ENCODE measurements around the gene BAZ2B. TPM values are rescaled to one million over a fixed set of nuclear protein-coding genes. Genes with fewer than 3 reads are reported as not detected.

Gene BAZ2B
- total RNA-seq, 2 donors from 2014 or later, result 40.2 to 47.1 TPM

- Histone ChIP-seq H3K4me1 (no peaks in the 10 kb centered on the region), H3K27me3 (no peaks in the 10 kb centered on the region), H3K9me3 (no peaks in the 10 kb centered on the region), H3K4me3 (no peak overlapping the region), H3K27ac (no peak overlapping the region), H3K36me3 (no peaks in the 10 kb centered on the region)
- no peak for TF ChIP-seq CTCF (IDR thresholded peaks at IDR 0.05)
- no peak for DNase-seq (ENCODE audit: low spot score)
Measured at GRCh38 chr2:159508140-159508539, 108.2 kb downstream of the BAZ2B start.

GRCh38 chr2:159506764-159507440 lies 109.4 kb downstream of the BAZ2B start:
- no peaks in the 10 kb centered on the region for H3K36me3 ChIP-seq
- H3K27me3 ChIP-seq, result no peaks in the 10 kb centered on the region

GRCh38 chr2:159506202-159506601 lies 110.1 kb downstream of the BAZ2B start:
- H3K4me3 ChIP-seq, result no peak overlapping the region

More at GRCh38 chr2:159506764-159507440, 109.4 kb downstream of the BAZ2B start:
- DNase-seq (ENCODE audit: low spot score), result no peak
- Histone ChIP-seq H3K4me1 (no peaks in the 10 kb centered on the region), H3K27ac (no peak overlapping the region), H3K4me3 (no peak overlapping the region), H3K9me3 (no peaks in the 10 kb centered on the region)
- TF ChIP-seq CTCF (IDR thresholded peaks at IDR 0.05), result no peak

GRCh38 chr2:159505196-159505595 lies 111.2 kb downstream of the BAZ2B start:
- no peak overlapping the region for H3K4me3 ChIP-seq
- H3K36me3 ChIP-seq, result no peaks in the 10 kb centered on the region
- no peak overlapping the region for H3K27ac ChIP-seq
- no peaks in the 10 kb centered on the region for H3K9me3 ChIP-seq
- no peaks in the 10 kb centered on the region for H3K4me1 ChIP-seq
- H3K27me3 ChIP-seq, result no peaks in the 10 kb centered on the region
- TF ChIP-seq CTCF (IDR thresholded peaks at IDR 0.05), result no peak
- no peak for DNase-seq (ENCODE audit: low spot score)

More at GRCh38 chr2:159506202-159506601, 110.1 kb downstream of the BAZ2B start:
- no peaks in the 10 kb centered on the region for H3K36me3 ChIP-seq
- no peak for DNase-seq (ENCODE audit: low spot score)
- no peak overlapping the region for H3K27ac ChIP-seq
- no peaks in the 10 kb centered on the region for H3K27me3 ChIP-seq
- H3K9me3 ChIP-seq, result no peaks in the 10 kb centered on the region
- TF ChIP-seq CTCF (IDR thresholded peaks at IDR 0.05), result no peak
- H3K4me1 ChIP-seq, result no peaks in the 10 kb centered on the region

- no peak for DNase-seq (ENCODE audit: low spot score)
- Histone ChIP-seq H3K9me3 (no peaks in the 10 kb centered on the region), H3K4me1 (no peaks in the 10 kb centered on the region), H3K36me3 (no peaks in the 10 kb centered on the region), H3K4me3 (no peak overlapping the region), H3K27me3 (no peaks in the 10 kb centered on the region), H3K27ac (no peak overlapping the region)
- TF ChIP-seq CTCF (IDR thresholded peaks at IDR 0.05), result no peak
Measured at GRCh38 chr2:159501743-159502142, 114.6 kb downstream of the BAZ2B start.

GRCh38 chr2:159497847-159498246 lies 118.5 kb downstream of the BAZ2B start:
- H3K4me1 ChIP-seq, result no peaks in the 10 kb centered on the region
- H3K36me3 ChIP-seq, result no peaks in the 10 kb centered on the region
- peak overlapping the region in 1 of 2 donors; percentile 51 for H3K27ac ChIP-seq
- no peak for TF ChIP-seq CTCF (IDR thresholded peaks at IDR 0.05)
- no peak overlapping the region for H3K4me3 ChIP-seq
- H3K9me3 ChIP-seq, result no peaks in the 10 kb centered on the region
- no peaks in the 10 kb centered on the region for H3K27me3 ChIP-seq
- DNase-seq (ENCODE audit: low spot score), result no peak
